GM12878 (cell line): Measurements from ENCODE around the gene AMN. TPM values are rescaled to one million over a fixed set of nuclear protein-coding genes. Genes with fewer than 3 reads are reported as not detected.

Experiments used
- ATF7 ChIP-seq: fragments of 450-650 bp; IDR thresholded peaks from 2 replicates; pipeline ENCODE4 v1.6.1; 2016; ENCODE audit warnings: low read depth, mild to moderate bottlenecking
- CEBPB ChIP-seq, 2 experiments: fragments of 150-350 bp in 1 of 2; IDR thresholded peaks; 2 replicates each; pipeline ENCODE4 v1.6.1; 2012 to 2014; ENCODE audit warnings: low read depth in 2 of 2, low read length in 2 of 2, borderline replicate concordance in 1 of 2, inconsistent platforms in 1 of 2
- CEBPZ ChIP-seq: fragments of 150-350 bp; IDR thresholded peaks from 2 replicates; pipeline ENCODE4 v1.6.1; 2016; ENCODE audit warnings: low read depth, low read length
- CHD1 ChIP-seq: IDR thresholded peaks from 2 replicates; pipeline ENCODE4 v1.6.1; 2012; ENCODE audit warnings: low read depth, low read length, improper control_type of control experiment
- CREM ChIP-seq: IDR thresholded peaks from 2 replicates; pipeline ENCODE4 v1.6.1; 2014; ENCODE audit warnings: antibody characterized with exemption, low read depth
- CUX1 ChIP-seq: IDR thresholded peaks from 2 replicates; pipeline ENCODE4 v1.6.1; 2012; ENCODE audit warnings: improper control_type of control experiment, low read depth, low read length; ENCODE audit not compliant: insufficient replicate concordance
- FOXM1 ChIP-seq: IDR thresholded peaks from 2 replicates; pipeline ENCODE4 v1.6.1; 2012; ENCODE audit warnings: low read depth, mild to moderate bottlenecking, inconsistent platforms, low read length, moderate library complexity
- GATAD2B ChIP-seq: fragments of 450-650 bp; conservative IDR thresholded peaks from 2 replicates; pipeline ENCODE4 v1.6.1; 2017; ENCODE audit warnings: low read depth, mild to moderate bottlenecking, moderate library complexity
- MEF2A ChIP-seq: IDR thresholded peaks from 2 replicates; pipeline ENCODE4 v1.6.1; 2011; ENCODE audit warnings: low read depth, mild to moderate bottlenecking, low read length, moderate library complexity; ENCODE audit not compliant: insufficient read depth
- PAX8 ChIP-seq: fragments of 450-650 bp; IDR thresholded peaks from 2 replicates; pipeline ENCODE4 v1.6.1; 2017; ENCODE audit warnings: mild to moderate bottlenecking, moderate library complexity
- POLR2AphosphoS5 ChIP-seq: IDR thresholded peaks from 2 replicates; pipeline ENCODE4 v1.6.1; 2011; ENCODE audit warnings: mild to moderate bottlenecking, low read length, inconsistent platforms
- POU2F2 ChIP-seq: IDR thresholded peaks from 3 replicates; pipeline ENCODE4 v1.6.1; 2011; ENCODE audit warnings: low read depth, mild to moderate bottlenecking, low read length, borderline replicate concordance
- RBBP5 ChIP-seq: fragments of 200-600 bp; sonication (generic); conservative IDR thresholded peaks from 2 replicates; pipeline ENCODE4 v1.6.1; 2016
- RFX5 ChIP-seq: IDR thresholded peaks from 2 replicates; pipeline ENCODE4 v1.6.1; 2011; ENCODE audit warnings: low read depth, low read length, improper control_type of control experiment
- SMC3 ChIP-seq: IDR thresholded peaks from 2 replicates; pipeline ENCODE4 v1.6.1; 2011; ENCODE audit warnings: low read length, improper control_type of control experiment, borderline replicate concordance
- SUPT20H ChIP-seq: IDR thresholded peaks from 2 replicates; pipeline ENCODE4 v1.6.1; 2011; ENCODE audit warnings: low read depth, mild to moderate bottlenecking, low read length, moderate library complexity, borderline replicate concordance; ENCODE audit not compliant: control insufficient read depth
- ZBTB11 ChIP-seq: fragments of 450-650 bp; formaldehyde crosslinking; IDR thresholded peaks from 2 replicates; pipeline ENCODE4 v1.5.0; 2022; ENCODE audit warnings: mild to moderate bottlenecking, missing genetic modification characterization
- polyA plus RNA-seq, 11 experiments: library from polyadenylated mRNA; depleted of rRNA in 4 of 11; unstranded in 6 of 11; stranded (reverse) in 5 of 11; fragments of >200 nt; fragmentation: Nextera tagmentation in 4 of 11; fragmentation: Illumina TruSeq in 1 of 11; extraction: Ambion mirVana in 4 of 11; extraction: Trizol in 1 of 11; gene quantifications; 1 replicate in 1 of 11; 2 replicates in 10 of 11; pipeline versions ENCODE4 v1.2.1 to v1.2.3, GENCODE V29; 2011 to 2016; ENCODE audit warnings: inconsistent platforms in 2 of 11, missing spikeins in 2 of 11, low read depth in 1 of 11
- total RNA-seq, 4 experiments: library from RNA; depleted of rRNA in 3 of 4; stranded (reverse); fragments of >200 nt in 3 of 4; fragmentation: Illumina TruSeq in 1 of 4; extraction: Trizol in 1 of 4; gene quantifications; 2 replicates each; pipeline versions ENCODE4 v1.2.1 to v1.2.3, GENCODE V29; 2013 to 2021
- TF ChIP-seq, protein P1 (sequence below): IDR thresholded peaks from 2 replicates; pipeline ENCODE4 v1.6.1; 2012; ENCODE audit warnings: low read depth, low read length, improper control_type of control experiment

The AMN gene
- total and polyA plus RNA-seq, 10 of the 15 experiments (the other 5 are each of a cell fraction or from before 2014, with no cell fraction given) = 0.03 to 0.33 (median 0.11) TPM; not detected in 6

DNA sequence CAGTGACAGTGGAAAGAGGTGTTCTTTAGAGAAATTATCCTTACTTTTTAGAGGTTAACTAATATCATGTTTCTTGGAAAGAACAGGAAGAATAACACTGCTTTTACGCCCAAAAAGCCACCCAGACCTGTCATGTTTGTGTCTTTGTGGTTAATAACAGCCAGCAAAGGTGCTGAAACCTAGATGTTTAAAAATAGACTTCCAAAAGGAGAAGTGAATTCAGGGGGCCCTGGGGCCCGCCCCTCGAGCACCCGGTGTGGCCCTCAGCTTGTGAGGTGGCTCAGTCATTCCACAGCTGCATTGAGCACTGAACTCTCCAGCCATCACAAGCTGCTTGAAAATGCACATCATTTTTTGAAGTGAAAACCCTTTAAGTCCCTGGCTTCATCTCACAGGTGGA lies 20.8 kb upstream of the AMN start (continued):
- TF ChIP-seq CHD1 (no peak), RFX5 (no peak), GATAD2B (no peak), MEF2A (peak; percentile 98), POU2F2 (peak; percentile 63; the same call in 1 of the 3 replicates), POLR2AphosphoS5 (peak; percentile 84), PAX8 (no peak), ZBTB11 (no peak), SUPT20H (no peak), CUX1 (no peak), CREM (peak; percentile 20; the same call in 1 of the 2 replicates), ATF7 (peak; percentile 83), CEBPZ (no peak), RBBP5 (no peak), SMC3 (no peak), CEBPB (IDR thresholded peaks at IDR 0.05; ENCODE audit: borderline replicate concordance in 1 of 2, low read depth in 2 of 2, low read length in 2 of 2) (no peak), FOXM1 (peak; percentile 87)
- TF ChIP-seq, protein P1, sequence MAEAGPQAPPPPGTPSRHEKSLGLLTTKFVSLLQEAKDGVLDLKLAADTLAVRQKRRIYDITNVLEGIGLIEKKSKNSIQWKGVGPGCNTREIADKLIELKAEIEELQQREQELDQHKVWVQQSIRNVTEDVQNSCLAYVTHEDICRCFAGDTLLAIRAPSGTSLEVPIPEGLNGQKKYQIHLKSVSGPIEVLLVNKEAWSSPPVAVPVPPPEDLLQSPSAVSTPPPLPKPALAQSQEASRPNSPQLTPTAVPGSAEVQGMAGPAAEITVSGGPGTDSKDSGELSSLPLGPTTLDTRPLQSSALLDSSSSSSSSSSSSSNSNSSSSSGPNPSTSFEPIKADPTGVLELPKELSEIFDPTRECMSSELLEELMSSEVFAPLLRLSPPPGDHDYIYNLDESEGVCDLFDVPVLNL = no peak
